BE2C (cell line): Measurements from ENCODE around the gene PAM16.

ENCODE experiments used
- DNase-seq: peaks from one replicate; pipeline ENCODE4 v3.0.0-alpha.2; 2020
- H3K27me3 ChIP-seq: fragments of 250-450 bp; sonication (Bioruptor Pico); 2 replicates; pipeline ENCODE4 v1.5.1; 2020; ENCODE audit warnings: mild to moderate bottlenecking
- H3K36me3 ChIP-seq: fragments of 250-450 bp; sonication (Bioruptor Pico); 2 replicates; pipeline ENCODE4 v1.5.1; 2020; ENCODE audit warnings: mild to moderate bottlenecking
- H3K4me1 ChIP-seq: fragments of 250-450 bp; sonication (Bioruptor Pico); 2 replicates; pipeline ENCODE4 v1.5.1; 2020
- H3K4me3 ChIP-seq: 2 replicates; pipeline ENCODE4 v1.5.1; 2011; ENCODE audit warnings: low read depth, low read length
- H3K9me3 ChIP-seq: fragments of 250-450 bp; sonication (Bioruptor Pico); 2 replicates; pipeline ENCODE4 v1.5.1; 2020
- TF ChIP-seq, protein P1 (sequence below): IDR thresholded peaks from 2 replicates; pipeline ENCODE4 v1.5.1; 2012; ENCODE audit warnings: mild to moderate bottlenecking, low read depth, low read length

Gene PAM16

DNA sequence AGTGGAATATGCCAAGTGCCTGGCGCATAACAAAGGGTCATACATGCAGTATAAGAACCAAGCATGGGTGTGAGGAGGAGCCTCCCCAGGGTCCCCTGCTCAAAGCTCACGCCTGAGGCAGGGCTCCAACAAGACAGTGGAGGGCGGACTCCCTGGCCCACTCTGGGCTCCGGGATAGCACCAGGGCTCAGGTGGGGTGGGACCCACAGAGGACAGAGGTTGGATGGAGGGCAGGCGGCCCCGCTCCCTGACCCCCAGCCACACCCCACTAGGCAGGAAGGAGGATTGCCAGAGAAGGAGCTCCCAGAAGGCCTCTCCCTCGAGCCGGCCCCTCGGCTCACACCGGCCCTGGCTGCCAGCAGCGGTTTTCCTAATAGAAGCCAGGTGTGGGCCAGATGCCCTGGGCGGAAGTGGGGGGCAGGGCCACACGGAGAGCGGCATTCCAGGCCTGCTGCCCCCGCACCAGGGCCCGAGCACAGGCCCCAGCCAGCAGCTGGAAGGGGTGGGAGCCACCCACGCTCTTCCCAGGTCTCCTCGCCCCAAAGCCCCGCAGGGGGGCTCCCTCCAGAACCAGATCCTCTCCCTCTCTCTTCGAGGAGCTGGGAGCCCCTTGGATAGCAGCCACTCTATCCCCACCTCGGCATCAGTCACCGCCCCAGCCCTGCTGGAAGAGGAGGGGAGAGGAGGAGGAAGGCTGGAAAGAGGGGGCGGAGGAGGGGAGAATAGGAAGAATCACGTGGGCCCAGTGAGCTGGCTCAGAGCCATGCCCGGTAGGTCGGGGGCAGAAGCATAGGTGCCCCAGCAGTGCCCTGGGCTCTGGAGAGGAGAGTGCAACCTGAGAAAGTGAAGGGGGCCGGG, 41.5 kb upstream of the PAM16 start:
- Histone ChIP-seq H3K36me3 (peaks cover 3% of the 10 kb centered on the region; the same call in 1 of the 2 replicates), H3K9me3 (no peaks in the 10 kb centered on the region), H3K27me3 (no peaks in the 10 kb centered on the region), H3K4me1 (peaks cover 37% of the 10 kb centered on the region), H3K4me3 (peak overlapping the region; percentile 11; the same call in 1 of the 2 replicates)
- DNase-seq = peak; percentile 94
- TF ChIP-seq, protein P1, sequence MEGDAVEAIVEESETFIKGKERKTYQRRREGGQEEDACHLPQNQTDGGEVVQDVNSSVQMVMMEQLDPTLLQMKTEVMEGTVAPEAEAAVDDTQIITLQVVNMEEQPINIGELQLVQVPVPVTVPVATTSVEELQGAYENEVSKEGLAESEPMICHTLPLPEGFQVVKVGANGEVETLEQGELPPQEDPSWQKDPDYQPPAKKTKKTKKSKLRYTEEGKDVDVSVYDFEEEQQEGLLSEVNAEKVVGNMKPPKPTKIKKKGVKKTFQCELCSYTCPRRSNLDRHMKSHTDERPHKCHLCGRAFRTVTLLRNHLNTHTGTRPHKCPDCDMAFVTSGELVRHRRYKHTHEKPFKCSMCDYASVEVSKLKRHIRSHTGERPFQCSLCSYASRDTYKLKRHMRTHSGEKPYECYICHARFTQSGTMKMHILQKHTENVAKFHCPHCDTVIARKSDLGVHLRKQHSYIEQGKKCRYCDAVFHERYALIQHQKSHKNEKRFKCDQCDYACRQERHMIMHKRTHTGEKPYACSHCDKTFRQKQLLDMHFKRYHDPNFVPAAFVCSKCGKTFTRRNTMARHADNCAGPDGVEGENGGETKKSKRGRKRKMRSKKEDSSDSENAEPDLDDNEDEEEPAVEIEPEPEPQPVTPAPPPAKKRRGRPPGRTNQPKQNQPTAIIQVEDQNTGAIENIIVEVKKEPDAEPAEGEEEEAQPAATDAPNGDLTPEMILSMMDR = no peak

DNA sequence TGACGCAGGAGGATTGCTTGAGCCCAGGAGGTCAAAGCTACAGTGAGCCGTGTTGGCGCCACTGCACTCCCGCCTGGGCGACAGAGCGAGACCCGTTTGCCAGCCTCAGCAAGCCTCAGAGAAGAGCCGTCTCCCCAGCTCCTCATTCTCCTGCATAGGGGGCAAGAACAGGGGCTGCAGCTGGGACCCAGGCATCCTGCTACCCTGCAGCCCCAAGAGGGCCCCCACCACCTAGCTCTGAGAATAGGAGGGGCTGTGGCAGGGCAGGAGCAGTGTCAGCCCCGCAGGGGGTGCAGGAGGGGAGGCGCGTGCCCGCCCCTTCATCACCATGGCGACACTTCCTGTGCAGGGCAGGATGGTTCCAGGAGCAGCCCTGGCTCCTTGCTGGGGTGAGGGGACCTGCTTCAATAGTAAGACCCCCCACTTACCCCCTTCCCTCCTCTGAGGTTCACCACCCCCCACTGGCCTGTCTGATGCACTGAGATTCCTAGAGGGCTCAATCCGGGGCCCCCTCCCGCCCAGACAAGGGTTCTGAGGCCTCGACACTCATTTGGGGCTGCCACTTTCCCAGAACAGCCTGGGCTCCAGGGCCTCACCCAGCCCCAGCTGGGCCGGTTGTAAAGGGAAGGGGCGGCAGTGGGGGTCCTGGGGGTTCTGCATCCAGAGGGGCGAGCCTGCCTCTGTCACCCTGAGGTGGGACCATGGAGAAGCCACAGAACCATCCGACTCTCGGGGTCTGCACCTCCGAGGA, 40.7 kb upstream of the PAM16 start:
- DNase-seq = peak; percentile 57
- peaks cover 3% of the 10 kb centered on the region; the same call in 1 of the 2 replicates for H3K36me3 ChIP-seq
- TF ChIP-seq, protein P1 = no peak
- no peaks in the 10 kb centered on the region for H3K9me3 ChIP-seq
- peaks cover 37% of the 10 kb centered on the region for H3K4me1 ChIP-seq
- H3K27me3 ChIP-seq = no peaks in the 10 kb centered on the region
- H3K4me3 ChIP-seq = peak overlapping the region; percentile 11; the same call in 1 of the 2 replicates

DNA sequence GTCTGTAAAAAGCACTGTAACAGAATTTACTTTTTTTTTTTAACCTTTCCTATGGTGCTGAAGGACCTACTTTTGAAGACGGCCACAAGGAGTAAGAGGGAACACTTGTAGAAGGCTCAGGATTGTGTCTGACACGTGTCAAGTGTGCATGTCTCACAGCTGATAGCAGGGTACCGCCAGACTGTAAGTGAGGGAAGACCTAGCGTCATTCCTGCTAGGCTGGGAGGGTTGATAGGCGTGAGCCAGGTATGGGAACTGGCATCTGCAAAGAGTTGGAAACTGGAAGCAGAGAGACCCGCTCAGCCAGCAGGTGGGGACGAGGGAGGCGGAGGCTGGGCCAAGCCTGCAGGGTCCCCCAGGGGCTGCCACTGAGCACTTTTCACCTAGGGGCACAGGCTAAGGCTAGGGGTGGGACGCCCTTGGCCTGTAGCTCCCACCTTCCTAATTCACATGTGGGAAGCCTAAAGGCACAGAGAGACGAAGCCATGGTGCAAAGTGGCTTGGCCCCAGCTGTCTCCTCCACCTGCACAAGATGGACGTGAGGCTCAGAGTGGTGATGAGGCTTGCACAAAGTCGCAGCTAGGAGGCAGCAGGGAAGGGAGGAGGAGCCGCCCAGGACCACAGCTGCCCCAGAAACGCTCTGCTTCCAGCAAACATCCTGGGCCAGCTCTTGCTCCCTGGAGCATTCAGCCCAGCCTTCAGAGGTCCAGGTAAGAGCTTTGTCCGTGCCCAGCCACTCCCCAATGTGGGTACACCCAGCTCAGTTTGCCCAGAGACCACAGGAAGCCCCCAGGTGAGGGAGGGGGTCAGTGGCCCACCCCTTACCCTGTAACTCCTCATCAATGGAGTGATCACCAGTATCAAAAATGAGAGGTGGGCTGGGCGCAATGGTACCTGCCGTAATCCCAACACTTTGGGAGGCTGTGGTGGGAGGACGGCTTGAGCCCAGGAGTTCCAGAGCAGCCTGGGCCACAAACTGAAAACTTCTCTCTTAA, 39.4 kb upstream of the PAM16 start:
- peaks cover 40% of the 10 kb centered on the region for H3K4me1 ChIP-seq
- TF ChIP-seq, protein P1 = peak; percentile 33

DNA sequence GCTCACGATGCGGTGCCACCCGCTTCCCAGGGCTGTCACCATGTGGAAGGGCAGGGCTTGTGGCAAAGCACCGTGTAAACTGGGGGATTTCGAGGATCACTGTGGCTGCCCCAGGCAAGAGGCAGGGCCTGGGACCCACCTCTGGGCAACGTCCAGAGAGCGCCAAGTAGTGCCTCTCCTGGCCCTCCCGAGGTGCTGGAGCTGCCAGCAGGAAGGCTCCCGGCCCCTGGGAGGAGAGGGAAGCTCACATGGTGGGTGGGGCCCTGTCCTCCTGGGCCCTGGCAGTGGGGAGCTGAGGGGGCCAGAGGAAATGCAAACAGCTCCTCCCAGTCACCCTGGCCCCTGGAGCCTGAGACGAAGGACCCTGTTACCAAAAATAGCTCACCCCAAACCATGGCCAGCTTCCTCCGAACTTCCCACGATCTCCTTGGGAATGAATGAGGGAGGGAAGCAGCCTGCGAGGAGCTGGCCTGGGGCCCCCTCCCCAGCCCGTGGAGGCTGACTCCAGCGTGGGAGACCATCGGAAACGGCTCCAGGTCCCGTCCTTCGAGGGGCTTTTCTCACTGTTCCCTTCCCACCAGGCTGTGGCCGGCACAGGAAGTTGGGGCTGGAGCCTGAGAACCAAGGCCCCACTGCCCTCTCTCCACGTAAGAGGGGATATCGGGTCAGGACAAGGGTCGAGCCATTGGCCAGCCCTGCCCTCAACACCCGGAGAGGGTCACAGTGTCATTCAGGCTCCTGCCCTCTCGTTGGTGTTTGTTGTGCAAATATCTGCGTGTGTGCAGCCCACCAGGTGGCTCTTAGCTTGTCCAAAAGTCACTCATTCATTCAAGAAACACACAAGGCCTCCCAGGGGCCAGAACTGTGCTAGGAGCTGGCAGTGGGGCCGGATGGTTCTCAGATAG, 38.2 kb upstream of the PAM16 start:
- H3K36me3 ChIP-seq = peaks cover 7% of the 10 kb centered on the region; the same call in 1 of the 2 replicates
- H3K4me1 ChIP-seq = peaks cover 47% of the 10 kb centered on the region
- H3K9me3 ChIP-seq = no peaks in the 10 kb centered on the region
- TF ChIP-seq, protein P1 = no peak
- no peaks in the 10 kb centered on the region for H3K27me3 ChIP-seq
- peak; percentile 17 for DNase-seq
- no peak overlapping the region for H3K4me3 ChIP-seq

More for the DNA sequence above, 39.4 kb upstream of the PAM16 start:
- Histone ChIP-seq H3K27me3 (no peaks in the 10 kb centered on the region), H3K36me3 (peaks cover 4% of the 10 kb centered on the region; the same call in 1 of the 2 replicates), H3K9me3 (no peaks in the 10 kb centered on the region), H3K4me3 (no peak overlapping the region)
- peak; percentile 12 for DNase-seq
